Measurements from ENCODE around the gene C1orf232. TPM values are rescaled to one million over a fixed set of nuclear protein-coding genes. Genes with fewer than 3 reads are reported as not detected.
A peak's percentile ranks its signal among the peaks of the same experiment; 100 is the strongest.

The C1orf232 gene
- total and polyA plus RNA-seq, 9 of the 15 experiments (the other 6 are each of a cell fraction or from before 2014, with no cell fraction given), result not detected

- TF ChIP-seq, protein P1, sequence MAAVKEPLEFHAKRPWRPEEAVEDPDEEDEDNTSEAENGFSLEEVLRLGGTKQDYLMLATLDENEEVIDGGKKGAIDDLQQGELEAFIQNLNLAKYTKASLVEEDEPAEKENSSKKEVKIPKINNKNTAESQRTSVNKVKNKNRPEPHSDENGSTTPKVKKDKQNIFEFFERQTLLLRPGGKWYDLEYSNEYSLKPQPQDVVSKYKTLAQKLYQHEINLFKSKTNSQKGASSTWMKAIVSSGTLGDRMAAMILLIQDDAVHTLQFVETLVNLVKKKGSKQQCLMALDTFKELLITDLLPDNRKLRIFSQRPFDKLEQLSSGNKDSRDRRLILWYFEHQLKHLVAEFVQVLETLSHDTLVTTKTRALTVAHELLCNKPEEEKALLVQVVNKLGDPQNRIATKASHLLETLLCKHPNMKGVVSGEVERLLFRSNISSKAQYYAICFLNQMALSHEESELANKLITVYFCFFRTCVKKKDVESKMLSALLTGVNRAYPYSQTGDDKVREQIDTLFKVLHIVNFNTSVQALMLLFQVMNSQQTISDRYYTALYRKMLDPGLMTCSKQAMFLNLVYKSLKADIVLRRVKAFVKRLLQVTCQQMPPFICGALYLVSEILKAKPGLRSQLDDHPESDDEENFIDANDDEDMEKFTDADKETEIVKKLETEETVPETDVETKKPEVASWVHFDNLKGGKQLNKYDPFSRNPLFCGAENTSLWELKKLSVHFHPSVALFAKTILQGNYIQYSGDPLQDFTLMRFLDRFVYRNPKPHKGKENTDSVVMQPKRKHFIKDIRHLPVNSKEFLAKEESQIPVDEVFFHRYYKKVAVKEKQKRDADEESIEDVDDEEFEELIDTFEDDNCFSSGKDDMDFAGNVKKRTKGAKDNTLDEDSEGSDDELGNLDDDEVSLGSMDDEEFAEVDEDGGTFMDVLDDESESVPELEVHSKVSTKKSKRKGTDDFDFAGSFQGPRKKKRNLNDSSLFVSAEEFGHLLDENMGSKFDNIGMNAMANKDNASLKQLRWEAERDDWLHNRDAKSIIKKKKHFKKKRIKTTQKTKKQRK (IDR thresholded peaks at IDR 0.05; ENCODE audit: borderline replicate concordance, low read depth, low read length), result no peak
- TF ChIP-seq HDGF (IDR thresholded peaks at IDR 0.05) (0 out of 2 replicates have a peak, but pooled peaks have one; percentile 60), NFE2L1 (tag; IDR thresholded peaks at IDR 0.05; ENCODE audit: borderline replicate concordance, low read depth) (no peak), NR3C1 (CRISPR knock-in tag; IDR thresholded peaks at IDR 0.05) (no peak), IRF2 (CRISPR knock-in tag; IDR thresholded peaks at IDR 0.05) (no peak), E2F3 (CRISPR knock-in tag; IDR thresholded peaks at IDR 0.05) (peak; percentile 80), NFIC (IDR thresholded peaks at IDR 0.05) (no peak), HLTF (IDR thresholded peaks at IDR 0.05) (0 out of 2 replicates have a peak, but pooled peaks have one; percentile 17), ZNF24 (IDR thresholded peaks at IDR 0.05) (peak; percentile 70), MCM3 (IDR thresholded peaks at IDR 0.05) (no peak), SETDB1 (IDR thresholded peaks at IDR 0.05; ENCODE audit: low read length) (no peak), FOXA1 (IDR thresholded peaks at IDR 0.05; ENCODE audit: borderline replicate concordance) (no peak), NEUROD1 (IDR thresholded peaks at IDR 0.05; ENCODE audit: borderline replicate concordance, low read depth, low read length, partially characterized antibody) (no peak), HNRNPL (IDR thresholded peaks at IDR 0.05; ENCODE audit: low read depth, low read length) (peak; percentile 80), FOXK1 (CRISPR knock-in tag; IDR thresholded peaks at IDR 0.05; ENCODE audit: borderline replicate concordance) (no peak), RAD21 (CRISPR knock-in tag; conservative IDR thresholded peaks at IDR 0.05 in 1 of 2, IDR thresholded peaks at IDR 0.05 in 1 of 2) (peak; percentile 67 to 76)
- TF ChIP-seq, protein P2, sequence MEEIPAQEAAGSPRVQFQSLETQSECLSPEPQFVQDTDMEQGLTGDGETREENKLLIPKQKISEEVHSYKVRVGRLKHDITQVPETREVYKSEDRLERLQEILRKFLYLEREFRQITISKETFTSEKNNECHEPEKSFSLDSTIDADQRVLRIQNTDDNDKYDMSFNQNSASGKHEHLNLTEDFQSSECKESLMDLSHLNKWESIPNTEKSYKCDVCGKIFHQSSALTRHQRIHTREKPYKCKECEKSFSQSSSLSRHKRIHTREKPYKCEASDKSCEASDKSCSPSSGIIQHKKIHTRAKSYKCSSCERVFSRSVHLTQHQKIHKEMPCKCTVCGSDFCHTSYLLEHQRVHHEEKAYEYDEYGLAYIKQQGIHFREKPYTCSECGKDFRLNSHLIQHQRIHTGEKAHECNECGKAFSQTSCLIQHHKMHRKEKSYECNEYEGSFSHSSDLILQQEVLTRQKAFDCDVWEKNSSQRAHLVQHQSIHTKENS (CRISPR knock-in tag; IDR thresholded peaks at IDR 0.05), result no peak
- TF ChIP-seq, protein P3, sequence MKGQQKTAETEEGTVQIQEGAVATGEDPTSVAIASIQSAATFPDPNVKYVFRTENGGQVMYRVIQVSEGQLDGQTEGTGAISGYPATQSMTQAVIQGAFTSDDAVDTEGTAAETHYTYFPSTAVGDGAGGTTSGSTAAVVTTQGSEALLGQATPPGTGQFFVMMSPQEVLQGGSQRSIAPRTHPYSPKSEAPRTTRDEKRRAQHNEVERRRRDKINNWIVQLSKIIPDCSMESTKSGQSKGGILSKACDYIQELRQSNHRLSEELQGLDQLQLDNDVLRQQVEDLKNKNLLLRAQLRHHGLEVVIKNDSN (CRISPR knock-in tag; IDR thresholded peaks at IDR 0.05), result peak; percentile 84
- TF ChIP-seq, protein P4, sequence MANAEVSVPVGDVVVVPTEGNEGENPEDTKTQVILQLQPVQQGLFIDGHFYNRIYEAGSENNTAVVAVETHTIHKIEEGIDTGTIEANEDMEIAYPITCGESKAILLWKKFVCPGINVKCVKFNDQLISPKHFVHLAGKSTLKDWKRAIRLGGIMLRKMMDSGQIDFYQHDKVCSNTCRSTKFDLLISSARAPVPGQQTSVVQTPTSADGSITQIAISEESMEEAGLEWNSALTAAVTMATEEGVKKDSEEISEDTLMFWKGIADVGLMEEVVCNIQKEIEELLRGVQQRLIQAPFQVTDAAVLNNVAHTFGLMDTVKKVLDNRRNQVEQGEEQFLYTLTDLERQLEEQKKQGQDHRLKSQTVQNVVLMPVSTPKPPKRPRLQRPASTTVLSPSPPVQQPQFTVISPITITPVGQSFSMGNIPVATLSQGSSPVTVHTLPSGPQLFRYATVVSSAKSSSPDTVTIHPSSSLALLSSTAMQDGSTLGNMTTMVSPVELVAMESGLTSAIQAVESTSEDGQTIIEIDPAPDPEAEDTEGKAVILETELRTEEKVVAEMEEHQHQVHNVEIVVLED (CRISPR knock-in tag; IDR thresholded peaks at IDR 0.05), result 0 out of 2 replicates have a peak, but pooled peaks have one; percentile 46
- TF ChIP-seq, protein P5, sequence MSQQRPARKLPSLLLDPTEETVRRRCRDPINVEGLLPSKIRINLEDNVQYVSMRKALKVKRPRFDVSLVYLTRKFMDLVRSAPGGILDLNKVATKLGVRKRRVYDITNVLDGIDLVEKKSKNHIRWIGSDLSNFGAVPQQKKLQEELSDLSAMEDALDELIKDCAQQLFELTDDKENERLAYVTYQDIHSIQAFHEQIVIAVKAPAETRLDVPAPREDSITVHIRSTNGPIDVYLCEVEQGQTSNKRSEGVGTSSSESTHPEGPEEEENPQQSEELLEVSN (IDR thresholded peaks at IDR 0.05; ENCODE audit: borderline replicate concordance in 1 of 2, extremely low read depth in 1 of 2, insufficient read depth in 1 of 2, insufficient read length in 1 of 2, low read depth in 1 of 2, low read length in 1 of 2, poor library complexity in 1 of 2, severe bottlenecking in 1 of 2), result peak; percentile 70 to 85
These were observed 4.5 kb downstream of the C1orf232 start (continued) for GRCh38 chr1:26164036-26164860.
